HepG2 (cell line): ENCODE measurements around the gene EPHB6. TPM values are rescaled to one million over a fixed set of nuclear protein-coding genes. Genes with fewer than 3 reads are reported as not detected.

Experiments
- ATAC-seq: fragments of 200-7000 bp; cut with Tn5 transposase; 3 replicates; pipeline ENCODE4 v1.9.1; 2020; ENCODE audit warnings: mild to moderate bottlenecking, moderate library complexity
- BruUV-seq: library from RNA; stranded (reverse); fragments of 400-500 nt; replicated peaks from 2 replicates; lab custom pipeline; 2021; lab: Mats Ljungman, UMichigan
- CTCF ChIA-PET: fragments of 300-600 bp; formaldehyde crosslinking; extraction: SDS; loops from one replicate; lab custom pipeline; 2021; ENCODE audit warnings: low total read pairs, inconsistent platforms, low intra/inter-chr PET ratio; lab: Yijun Ruan, JAX
- POLR2A ChIA-PET: fragments of 350-600 bp; sonication (Branson Sonifier 250); formaldehyde crosslinking; loops from one replicate; lab custom pipeline; 2020; ENCODE audit warnings: antibody characterized with exemption, inconsistent platforms; lab: Yijun Ruan, JAX
- DNase-seq: peaks from one replicate; pipeline ENCODE4 v3.0.0-alpha.2; 2015; ENCODE audit warnings: low spot score
- FAIRE-seq: peaks from 3 replicates; lab custom pipeline; 2011; peaks lifted over from hg19 to GRCh38; lab: Jason Lieb, UNC
- H2AFZ ChIP-seq: one replicate; pipeline ENCODE4 v1.6.1; 2011; ENCODE audit warnings: low read length, inconsistent platforms
- H3K27ac ChIP-seq: fragments of 300-600 bp; 3 replicates; pipeline ENCODE4 v1.8.0; 2011; ENCODE audit warnings: mixed run types, mild to moderate bottlenecking, mixed read lengths, low read length, inconsistent platforms; ENCODE audit not compliant: insufficient read depth; ENCODE audit errors: extremely low read length
- H3K27me3 ChIP-seq, 2 experiments: fragments of 200-600 bp in 1 of 2; 2 replicates in 1 of 2; 3 replicates in 1 of 2; pipeline versions ENCODE4 v1.6.0 to v1.8.0; 2011; ENCODE audit warnings: low read length in 2 of 2, mild to moderate bottlenecking in 2 of 2, moderate library complexity in 2 of 2, inconsistent platforms in 1 of 2; ENCODE audit not compliant: insufficient read depth in 2 of 2, control insufficient read depth in 1 of 2
- H3K36me3 ChIP-seq, 2 experiments: fragments of 200-600 bp in 1 of 2; replicated peaks in 1 of 2; 2 replicates in 1 of 2; 3 replicates in 1 of 2; pipeline versions ENCODE4 v1.5.1 to v1.8.0; 2011; ENCODE audit warnings: low read length in 2 of 2, inconsistent platforms in 1 of 2; ENCODE audit not compliant: insufficient read depth in 2 of 2, control insufficient read depth in 1 of 2
- H3K4me1 ChIP-seq: 2 replicates; pipeline ENCODE4 v1.5.1; 2012; ENCODE audit warnings: low read length, inconsistent platforms; ENCODE audit not compliant: insufficient read depth
- H3K4me2 ChIP-seq: 2 replicates; pipeline ENCODE4 v1.6.0; 2011; ENCODE audit warnings: low read depth, low read length, inconsistent platforms
- H3K4me3 ChIP-seq, 3 experiments: fragments of 200-600 bp in 1 of 3; sonication (generic), shearing (Covaris generic) in 1 of 3; replicated peaks in 1 of 3; 2 replicates each; pipeline ENCODE4 v1.5.1; 2011 to 2016; ENCODE audit warnings: low read length in 3 of 3, inconsistent platforms in 2 of 3, low read depth in 2 of 3, mild to moderate bottlenecking in 2 of 3, control low read depth in 1 of 3, mixed read lengths in 1 of 3; ENCODE audit not compliant: insufficient read depth in 1 of 3
- H3K79me2 ChIP-seq: one replicate; pipeline ENCODE4 v1.6.1; 2011; ENCODE audit warnings: low read length, inconsistent platforms; ENCODE audit not compliant: insufficient read depth
- H3K9ac ChIP-seq: 2 replicates; pipeline ENCODE4 v1.6.0; 2011; ENCODE audit warnings: mild to moderate bottlenecking, low read depth, low read length, inconsistent platforms; ENCODE audit not compliant: insufficient read depth
- H3K9me3 ChIP-seq: 2 replicates; pipeline ENCODE4 v1.5.1; 2012; ENCODE audit warnings: mild to moderate bottlenecking, low read length
- H4K20me1 ChIP-seq: 2 replicates; pipeline ENCODE4 v1.6.0; 2011; ENCODE audit warnings: inconsistent platforms, mild to moderate bottlenecking, low read length, moderate library complexity; ENCODE audit not compliant: insufficient read depth
- DBP ChIP-seq: sonication (generic); formaldehyde crosslinking; IDR thresholded peaks from 2 replicates; pipeline ENCODE4 v1.4.0; 2020; ENCODE audit warnings: missing genetic modification reagents; ENCODE audit errors: not compliant biosample characterization
- DDIT3 ChIP-seq: sonication (generic); formaldehyde crosslinking; IDR thresholded peaks from 2 replicates; pipeline ENCODE4 v1.4.0; 2020; ENCODE audit warnings: mild to moderate bottlenecking, missing genetic modification reagents
- HMGXB4 ChIP-seq, 2 experiments: sonication (generic) in 1 of 2; formaldehyde crosslinking in 1 of 2; IDR thresholded peaks; 2 replicates each; pipeline versions ENCODE4 v1.4.0 to v1.6.1; 2018 to 2020; ENCODE audit warnings: missing genetic modification reagents in 2 of 2, borderline replicate concordance in 1 of 2, low read depth in 1 of 2, mild to moderate bottlenecking in 1 of 2, missing biosample characterization in 1 of 2
- RAD51 ChIP-seq: fragments of 450-650 bp; IDR thresholded peaks from 2 replicates; pipeline ENCODE4 v1.6.1; 2016; ENCODE audit warnings: borderline replicate concordance
- REXO4 ChIP-seq: sonication (generic); formaldehyde crosslinking; IDR thresholded peaks from 2 replicates; pipeline ENCODE4 v1.8.0; 2022; ENCODE audit warnings: missing genetic modification reagents, mild to moderate bottlenecking, borderline replicate concordance
- THAP8 ChIP-seq: sonication (generic); formaldehyde crosslinking; IDR thresholded peaks from 2 replicates; pipeline ENCODE4 v1.5.1; 2020; ENCODE audit warnings: missing genetic modification reagents, mild to moderate bottlenecking, borderline replicate concordance
- ZFAT ChIP-seq: sonication (generic); formaldehyde crosslinking; conservative IDR thresholded peaks from 2 replicates; pipeline ENCODE4 v1.8.1; 2023; ENCODE audit warnings: missing genetic modification reagents, inconsistent platforms
- ZNF75D ChIP-seq: sonication (generic); formaldehyde crosslinking; IDR thresholded peaks from 2 replicates; pipeline ENCODE4 v1.8.1; 2023; ENCODE audit warnings: missing genetic modification reagents, mild to moderate bottlenecking, borderline replicate concordance
- WGBS: methylation state at CpG from one replicate; pipeline ENCODE4 v1.1.6; 2017; ENCODE audit warnings: low lambda C conversion rate; 5-methylcytosine and 5-hydroxymethylcytosine counted together
- in situ Hi-C: cut with HindIII; loops from 2 replicates; pipeline ENCODE4 v1.10.0; 2017; ENCODE audit warnings: low pct_unique_long_range_greater_than_20kb; ENCODE audit not compliant: extremely low pct_ligation_motif_present
- intact Hi-C: fragments of 100-400 bp; cut with micrococcal nuclease; formaldehyde crosslinking; loops from one replicate; pipeline ENCODE4 v1.10.0; 2022; ENCODE audit not compliant: unreplicated experiment
- polyA plus RNA-seq, 8 experiments: library from polyadenylated mRNA; depleted of rRNA in 3 of 8; stranded (reverse) in 7 of 8; unstranded in 1 of 8; fragments of >200 nt; fragmentation: Illumina TruSeq in 4 of 8; extraction: Trizol in 4 of 8; gene quantifications; 2 replicates each; pipeline versions ENCODE4 v1.2.1 to v1.2.3, GENCODE V29; 2011 to 2016; ENCODE audit warnings: low read depth in 4 of 8, missing spikeins in 1 of 8, mixed read lengths in 1 of 8; ENCODE audit not compliant: insufficient read depth in 1 of 8
- total RNA-seq, 5 experiments: library from RNA; depleted of rRNA; stranded (reverse); fragments of >200 nt; fragmentation: Illumina TruSeq; extraction: Trizol; gene quantifications; 2 replicates each; pipeline ENCODE4 v1.2.3, GENCODE V29; 2016; ENCODE audit warnings: low read depth in 1 of 5

Gene EPHB6
- total and polyA plus RNA-seq, 2 of the 13 experiments (the other 11 are each of a cell fraction or from before 2014, with no cell fraction given): not detected

- H3K27me3 ChIP-seq: peaks cover 1 to 11% of the 10 kb centered on the region in 2 experiments; a peak in 3 of 5 replicates
- H3K27ac ChIP-seq: no peak overlapping the region
- H3K9me3 ChIP-seq: no peaks in the 10 kb centered on the region
- H3K4me1 ChIP-seq: no peaks in the 10 kb centered on the region
- ChIA-PET POLR2A (no interaction called here), CTCF (no interaction called here)
- H3K4me2 ChIP-seq: no peak overlapping the region
- H3K36me3 ChIP-seq: no peaks in the 10 kb centered on the region
- no TSS peak for BruUV-seq
- H3K9ac ChIP-seq: no peak overlapping the region
- ATAC-seq: no peak
- no peak overlapping the region for H2AFZ ChIP-seq
- TF ChIP-seq DBP (CRISPR knock-in tag) (no peak), REXO4 (CRISPR knock-in tag) (no peak), RAD51 (no peak), HMGXB4 (CRISPR knock-in tag; IDR thresholded peaks at IDR 0.05; ENCODE audit: borderline replicate concordance in 1 of 2, low read depth in 1 of 2) (no peak), ZFAT (CRISPR knock-in tag) (no peak), DDIT3 (CRISPR knock-in tag) (no peak), ZNF75D (CRISPR knock-in tag) (no peak), THAP8 (CRISPR knock-in tag) (no peak)
- TF ChIP-seq, all 625 proteins: peak for 0
- Histone ChIP-seq H3K4me3 (no peak overlapping the region), H3K79me2 (no peaks in the 10 kb centered on the region), H4K20me1 (no peaks in the 10 kb centered on the region)
- DNase-seq: no peak
- no peak for FAIRE-seq
- in situ Hi-C loops: no loop called here
- intact Hi-C loops: loop anchor here (10.0 kb wide), 1 partner anchor 121 kb away; no protein-coding TSS in a partner anchor
- 0% methylated on average over 1 of the region's 4 CpGs for WGBS
These were observed 29.4 kb downstream of the EPHB6 start for GRCh38 chr7:142884286-142884640.
